Right renal pelvis (tissue), 4 donors: ENCODE results near the gene PKD2L2. TPM values are rescaled to one million over a fixed set of nuclear protein-coding genes. Genes with fewer than 3 reads are reported as not detected.
"Not testable (repeated sequence)": the region's sequence is repeated elsewhere in the genome, so short reads cannot be mapped to it uniquely, and the experiment has no call there.

Source experiments
- DNase-seq, 4 donors: peaks; one replicate each; pipeline ENCODE4 v3.0.0-alpha.2; 2013; ENCODE audit warnings: low read depth in 4 of 4, low spot score in 3 of 4, missing footprints in 1 of 4
- polyA plus RNA-seq, 4 donors: library from polyadenylated mRNA; unstranded; fragments of 120-200 nt; gene quantifications; one replicate each; pipeline ENCODE4 v1.2.1, GENCODE V29; 2013; ENCODE audit not compliant: insufficient read length in 4 of 4

PKD2L2 gene
- under 1 TPM; 0.25 to 0.41 (median 0.31) TPM for polyA plus RNA-seq

- peak; percentile 73 to 75 (median 74) for DNase-seq
Measured at GRCh38 chr5:137888863-137889759, at the start of gene PKD2L2. PKD2L2 (plus strand) TSS chr5:137889457; CDS start chr5:137889492, 35 bp downstream.

DNA sequence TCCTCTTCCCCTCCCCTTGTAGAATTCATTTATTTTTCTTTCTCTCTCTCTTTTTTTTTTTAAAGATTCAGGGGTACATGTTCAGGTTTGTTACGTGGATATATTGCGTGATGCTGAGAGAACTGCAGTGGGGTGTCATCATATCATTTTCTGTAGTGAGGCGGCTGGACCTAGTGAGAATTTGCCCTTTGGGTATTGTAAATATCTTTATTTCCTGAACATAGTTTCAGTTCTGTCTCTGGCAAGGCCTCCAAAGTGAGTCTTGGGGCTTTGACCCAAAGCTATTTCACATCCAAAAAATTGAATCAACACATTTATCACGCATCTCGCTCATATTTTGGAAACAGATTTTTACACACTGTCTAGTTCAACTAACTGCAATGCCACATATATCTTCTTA lies 47.0 kb upstream of the PKD2L2 start:
- no peak for DNase-seq

DNA sequence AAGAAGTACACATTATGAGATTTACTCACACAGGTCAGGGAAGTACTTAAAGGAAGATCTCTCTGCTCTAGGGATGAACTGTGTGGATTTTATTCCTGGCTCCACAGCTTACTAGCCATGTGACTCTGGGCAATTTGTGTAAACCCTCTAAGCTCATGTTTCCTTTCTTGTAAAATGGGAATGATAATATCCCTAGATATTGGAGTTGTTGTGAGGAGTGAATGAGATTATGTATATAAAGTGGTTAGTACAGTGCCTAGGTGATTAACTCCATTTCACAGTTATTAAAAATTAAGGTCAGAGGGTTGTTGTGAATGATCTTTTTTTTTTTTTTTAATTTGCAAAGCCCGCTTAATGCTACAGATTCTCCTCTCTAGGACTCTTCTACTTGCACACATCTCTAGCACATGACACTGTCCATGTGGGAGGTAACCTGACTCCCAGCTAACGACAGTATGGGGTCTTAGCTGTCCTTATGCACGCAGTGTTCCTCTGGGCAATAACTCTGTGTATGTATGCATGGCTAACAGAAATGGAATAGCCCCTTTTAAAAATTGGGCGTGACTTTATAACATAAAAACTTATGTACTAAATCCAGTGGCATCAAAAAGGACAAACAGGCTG lies 45.5 kb upstream of the PKD2L2 start:
- DNase-seq, result no peak

- DNase-seq, result no peak
Measured at GRCh38 chr5:137845472-137845871, 43.8 kb upstream of the PKD2L2 start.

GRCh38 chr5:137847687-137848086 lies 41.6 kb upstream of the PKD2L2 start:
- DNase-seq, result no peak

DNA sequence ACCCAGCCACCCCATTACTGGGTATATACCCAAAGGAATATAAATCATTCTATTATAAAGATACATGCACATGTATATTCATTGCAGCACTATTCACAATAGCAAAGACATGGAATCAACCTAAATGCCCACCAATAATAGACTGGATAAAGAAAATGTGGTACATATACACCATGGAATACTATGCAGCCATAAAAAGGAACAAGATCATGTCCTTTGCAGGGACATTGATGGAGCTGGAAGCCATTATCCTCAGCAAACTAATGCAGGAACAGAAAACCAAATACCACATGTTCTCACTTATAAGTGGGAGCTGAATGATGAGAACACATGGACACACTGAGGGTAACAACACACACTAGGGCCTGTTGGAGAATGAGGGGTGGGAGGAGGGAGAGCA lies 36.1 kb upstream of the PKD2L2 start:
- not testable (repeated sequence) for DNase-seq

DNA sequence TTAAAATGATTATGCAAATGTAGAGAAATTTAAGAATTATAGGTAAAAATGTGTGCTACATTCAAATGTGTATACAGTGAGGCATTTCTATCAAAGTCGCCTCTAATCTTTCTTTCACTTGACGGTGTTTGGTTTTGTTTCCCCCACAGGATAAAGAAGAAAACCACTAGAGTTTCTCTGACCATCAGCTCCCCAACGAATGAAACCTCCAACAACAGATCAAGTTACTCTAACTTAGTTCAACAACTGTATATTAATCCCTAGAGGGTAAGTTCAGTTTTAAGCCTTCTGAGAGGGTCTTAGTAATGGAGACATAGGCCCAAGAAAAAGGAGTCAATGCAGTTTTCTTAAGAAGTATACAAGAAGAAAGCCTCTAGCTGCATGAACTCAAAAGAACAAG lies 33.1 kb upstream of the PKD2L2 start:
- no peak for DNase-seq

DNA sequence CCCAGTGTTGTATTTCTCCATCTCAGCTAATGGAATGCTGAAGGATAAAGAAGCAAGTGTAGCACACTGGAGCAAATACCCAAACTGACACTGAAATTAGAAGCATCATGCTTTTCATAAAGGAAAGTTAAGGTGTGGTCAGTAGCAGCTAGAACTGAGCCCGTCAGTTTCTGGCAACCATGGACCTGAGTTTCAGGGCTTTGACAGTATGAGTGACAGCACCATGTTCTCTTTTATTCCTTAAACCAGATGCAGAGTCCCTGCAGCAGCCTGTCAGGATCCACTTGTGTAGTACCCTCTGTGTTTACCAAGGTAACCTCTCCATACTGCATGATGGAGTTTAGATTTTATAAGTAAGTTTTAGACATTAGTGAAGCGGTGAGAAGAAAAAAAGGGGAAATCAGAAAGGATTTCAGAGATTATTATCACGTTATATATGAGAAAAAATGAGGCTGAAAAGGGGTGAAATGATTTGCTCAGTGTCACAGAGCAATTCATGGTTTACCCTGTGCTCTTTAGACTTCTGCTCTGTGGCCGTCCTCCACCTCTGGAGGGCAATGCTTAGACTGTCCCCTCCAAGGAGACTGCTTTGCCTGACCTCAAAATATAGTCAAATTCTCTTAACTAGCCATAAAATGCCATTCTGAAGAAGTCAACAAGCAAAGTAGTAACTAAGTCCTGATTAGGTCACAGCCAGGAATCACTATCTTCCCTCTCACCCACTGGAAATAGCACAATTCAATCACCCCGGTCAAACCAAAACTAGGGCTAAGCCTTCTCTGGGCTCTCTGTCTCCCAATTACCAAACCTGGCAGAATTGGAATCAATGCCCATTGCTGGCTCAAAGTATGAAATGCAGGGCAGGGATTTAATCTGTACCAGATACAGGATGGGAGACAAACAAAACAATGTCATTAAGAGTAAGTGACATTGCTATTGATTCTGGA lies 32.1 kb upstream of the PKD2L2 start:
- no peak for DNase-seq

GRCh38 chr5:137858223-137858916 lies 30.9 kb upstream of the PKD2L2 start:
- DNase-seq, result no peak

DNA sequence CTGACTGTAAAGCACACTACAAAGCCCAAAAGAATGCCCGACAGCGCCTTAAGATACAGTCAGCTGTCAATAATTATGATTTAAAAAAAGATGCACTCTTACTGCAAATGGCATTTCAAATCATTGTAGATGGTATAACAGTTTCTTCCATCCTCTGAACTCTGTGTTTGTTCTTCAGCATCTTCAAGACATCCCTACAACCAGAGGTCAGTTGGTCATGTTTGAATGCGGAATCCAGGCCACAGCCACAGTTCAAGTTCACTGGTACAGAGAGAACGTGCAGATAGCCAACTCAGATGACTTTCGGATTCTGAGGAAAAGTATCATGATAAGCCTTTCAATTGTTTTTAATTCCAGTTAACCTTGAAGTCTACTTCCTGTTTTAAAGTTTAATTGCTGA lies 30.3 kb upstream of the PKD2L2 start:
- no peak for DNase-seq

DNA sequence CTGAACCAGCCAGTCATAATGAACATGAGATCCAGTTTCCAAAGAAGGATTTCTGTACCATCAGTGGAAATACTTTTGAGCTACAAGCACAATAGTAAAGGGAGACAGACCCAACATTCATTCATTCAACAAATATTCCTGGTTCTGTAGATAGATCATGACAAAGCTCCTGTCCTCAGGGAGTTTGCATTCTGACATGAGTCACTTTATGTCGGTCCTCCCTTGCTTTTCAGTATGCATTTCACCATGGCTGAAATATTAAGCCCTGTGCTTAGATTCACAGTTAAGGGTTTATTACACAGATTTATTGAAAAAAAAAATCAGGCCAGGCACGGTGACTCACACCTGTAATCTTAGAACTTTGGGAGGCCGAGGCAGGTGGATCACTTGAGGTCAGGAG lies 27.0 kb upstream of the PKD2L2 start:
- no peak for DNase-seq

GRCh38 chr5:137863653-137864052 lies 25.6 kb upstream of the PKD2L2 start:
- DNase-seq, result not testable (repeated sequence)

DNA sequence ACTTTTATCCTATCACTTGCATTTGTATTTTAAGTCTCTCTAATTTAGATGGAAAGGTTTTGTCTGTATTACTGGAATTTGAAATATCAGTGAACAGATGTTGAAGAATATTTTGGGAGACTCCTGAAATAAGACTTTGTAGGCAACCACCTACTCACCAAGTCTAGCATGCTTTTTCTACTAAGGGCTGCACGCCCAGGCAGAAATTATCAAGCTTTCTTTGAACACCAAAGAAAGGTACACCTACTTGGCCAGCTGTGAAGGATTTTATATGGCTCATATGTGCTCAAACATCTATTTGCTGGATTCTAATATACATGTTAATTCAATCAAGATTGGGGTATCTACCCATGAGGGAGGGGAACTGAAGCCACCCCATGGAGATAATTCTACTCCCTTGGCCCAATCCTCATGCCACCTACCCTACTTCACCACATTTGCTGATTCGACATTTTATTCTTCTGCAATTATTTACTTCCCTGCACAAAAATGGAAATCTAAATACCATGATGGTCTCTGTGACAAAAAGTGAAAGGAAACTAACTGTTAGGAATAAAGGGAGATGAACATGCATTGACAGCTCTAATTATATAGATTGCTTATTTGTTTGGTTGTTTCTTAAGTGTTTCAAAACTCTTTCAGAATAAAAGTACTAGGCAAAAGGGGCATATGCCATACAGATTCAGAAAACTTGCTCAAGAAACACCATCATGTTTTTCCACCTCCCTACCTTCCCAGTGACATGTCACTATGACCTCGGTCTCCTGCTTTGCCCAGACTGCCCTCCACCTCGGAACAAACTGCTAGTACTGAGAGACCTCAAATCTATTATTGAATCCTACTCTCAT lies 22.5 kb upstream of the PKD2L2 start:
- no peak for DNase-seq

- no peak for DNase-seq
Measured at GRCh38 chr5:137867664-137868063, 21.6 kb upstream of the PKD2L2 start, which contains the start of gene MYOT. MYOT (plus strand) TSS chr5:137867860; CDS start chr5:137870652, 2,792 bp downstream.

DNA sequence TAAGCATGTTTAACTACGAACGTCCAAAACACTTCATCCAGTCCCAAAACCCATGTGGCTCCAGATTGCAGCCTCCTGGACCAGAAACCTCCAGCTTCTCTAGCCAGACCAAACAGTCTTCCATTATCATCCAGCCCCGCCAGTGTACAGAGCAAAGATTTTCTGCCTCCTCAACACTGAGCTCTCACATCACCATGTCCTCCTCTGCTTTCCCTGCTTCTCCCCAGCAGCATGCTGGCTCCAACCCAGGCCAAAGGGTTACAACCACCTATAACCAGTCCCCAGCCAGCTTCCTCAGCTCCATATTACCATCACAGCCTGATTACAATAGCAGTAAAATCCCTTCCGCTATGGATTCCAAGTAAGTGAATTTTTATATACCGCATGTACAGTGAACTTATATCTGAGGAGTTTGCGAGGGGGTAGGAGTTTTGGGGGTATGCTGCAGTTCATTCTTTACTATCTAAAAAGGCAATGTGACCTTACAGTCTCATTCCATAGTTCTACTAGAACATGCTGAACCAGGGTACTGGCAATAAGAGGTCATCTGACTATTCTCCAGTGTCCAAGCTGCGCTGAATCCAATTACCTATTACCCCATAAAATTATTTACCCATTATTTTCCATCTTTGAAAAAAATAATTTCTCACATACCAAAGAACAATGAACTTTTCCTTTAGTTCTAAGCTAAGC lies 18.5 kb upstream of the PKD2L2 start:
- no peak for DNase-seq

DNA sequence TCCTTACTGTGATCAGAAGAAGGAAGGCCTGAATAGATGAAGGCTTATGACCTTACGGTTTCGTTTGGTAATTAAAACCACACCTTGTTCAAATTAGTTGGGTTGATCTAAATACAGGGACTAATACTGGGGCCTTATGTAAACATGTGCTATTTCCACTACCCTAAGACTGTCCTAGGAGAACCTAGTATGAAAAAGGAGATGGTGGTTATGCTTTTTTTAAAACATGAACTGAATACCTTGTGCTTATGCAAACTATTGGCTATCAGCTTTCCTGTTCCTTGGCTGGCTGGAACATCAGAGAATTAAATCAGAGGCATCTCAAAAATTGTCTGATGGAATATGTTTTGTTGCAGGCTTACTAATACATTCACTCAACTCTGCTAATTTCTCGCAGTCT lies 17.7 kb upstream of the PKD2L2 start:
- no peak for DNase-seq

- no peak for DNase-seq
Measured at GRCh38 chr5:137872466-137872865, 16.8 kb upstream of the PKD2L2 start.

- DNase-seq, result no peak
Measured at GRCh38 chr5:137876101-137876500, 13.2 kb upstream of the PKD2L2 start.

- DNase-seq, result no peak
Measured at GRCh38 chr5:137880313-137880712, 8.9 kb upstream of the PKD2L2 start.
